NCI-H82 treated with DMSO at 0.1 percent for 48 hours (cell line): Measurements from ENCODE around the gene CHD1L.
"Not testable (repeated sequence)": the region's sequence is repeated elsewhere in the genome, so short reads cannot be mapped to it uniquely, and the experiment has no call there.

ENCODE experiments used
- DNase-seq: peaks from one replicate; lab custom pipeline; 2025; ENCODE audit not compliant: unreplicated experiment; lab: John Stamatoyannopoulos, UW

The CHD1L gene

GRCh38 chr1:147242449-147243227 is at the start of gene CHD1L:
TSS of gene CHD1L (plus strand) at chr1:147242684. CDS start at chr1:147242704, 20 bp downstream.
- DNase-seq = peak; percentile 84

GRCh38 chr1:147197324-147197723 is 45.2 kb upstream of the CHD1L start:
- DNase-seq = not testable (repeated sequence)

- no peak for DNase-seq
These were observed 41.2 kb upstream of the CHD1L start for GRCh38 chr1:147201276-147201675.

- no peak for DNase-seq
These were observed 40.7 kb upstream of the CHD1L start for GRCh38 chr1:147201786-147202185.

- no peak for DNase-seq
These were observed 39.9 kb upstream of the CHD1L start for GRCh38 chr1:147202576-147202975.

- DNase-seq = no peak
These were observed 38.4 kb upstream of the CHD1L start for GRCh38 chr1:147204080-147204479.

- no peak for DNase-seq
These were observed 35.3 kb upstream of the CHD1L start for GRCh38 chr1:147207192-147207591.

- DNase-seq = no peak
These were observed 33.9 kb upstream of the CHD1L start for GRCh38 chr1:147208619-147209018.

GRCh38 chr1:147209825-147210821 is 32.4 kb upstream of the CHD1L start:
- no peak for DNase-seq

GRCh38 chr1:147210987-147211386 is 31.5 kb upstream of the CHD1L start:
- DNase-seq = no peak

- DNase-seq = no peak
These were observed 30.9 kb upstream of the CHD1L start for GRCh38 chr1:147211577-147211976.

- no peak for DNase-seq
These were observed 29.2 kb upstream of the CHD1L start for GRCh38 chr1:147213271-147213670.

GRCh38 chr1:147214325-147214724 is 28.2 kb upstream of the CHD1L start:
- DNase-seq = no peak

GRCh38 chr1:147214842-147215539 is 27.5 kb upstream of the CHD1L start:
- DNase-seq = no peak

- DNase-seq = no peak
These were observed 27.0 kb upstream of the CHD1L start for GRCh38 chr1:147215540-147215916.

- DNase-seq = no peak
These were observed 26.4 kb upstream of the CHD1L start for GRCh38 chr1:147216124-147216523.

- no peak for DNase-seq
These were observed 25.3 kb upstream of the CHD1L start for GRCh38 chr1:147217141-147217540.

GRCh38 chr1:147218606-147219005 is 23.9 kb upstream of the CHD1L start:
- no peak for DNase-seq

GRCh38 chr1:147223740-147224615 is 18.5 kb upstream of the CHD1L start:
- no peak for DNase-seq

GRCh38 chr1:147225193-147225730 is 17.2 kb upstream of the CHD1L start, which contains the start of gene FMO5:
TSS of gene FMO5 (minus strand) at chr1:147225339. CDS start at chr1:147225029, 310 bp downstream.
- no peak for DNase-seq
